ENCODE data around the gene N4BP2.
"Not testable (repeated sequence)": the region's sequence is repeated elsewhere in the genome, so short reads cannot be mapped to it uniquely, and the experiment has no call there.

DNA sequence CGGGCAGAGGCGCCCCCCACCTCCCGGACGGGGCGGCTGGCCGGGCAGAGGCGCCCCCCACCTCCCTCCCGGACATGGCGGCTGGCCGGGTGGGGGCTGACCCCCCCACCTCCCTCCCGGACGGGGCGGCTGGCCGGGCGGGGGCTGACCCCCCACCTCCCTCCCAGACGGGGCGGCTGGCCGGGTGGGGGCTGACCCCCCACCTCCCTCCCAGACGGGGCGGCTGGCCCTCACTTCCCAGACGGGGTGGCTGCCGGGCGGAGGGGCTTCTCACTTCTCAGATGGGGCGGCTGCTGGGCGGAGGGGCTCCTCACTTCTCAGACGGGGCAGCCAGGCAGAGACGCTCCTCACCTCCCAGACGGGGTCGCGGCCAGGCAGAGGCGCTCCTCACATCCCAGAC lies 90.8 kb downstream of the N4BP2 start:
- TF ChIP-seq, protein P1, sequence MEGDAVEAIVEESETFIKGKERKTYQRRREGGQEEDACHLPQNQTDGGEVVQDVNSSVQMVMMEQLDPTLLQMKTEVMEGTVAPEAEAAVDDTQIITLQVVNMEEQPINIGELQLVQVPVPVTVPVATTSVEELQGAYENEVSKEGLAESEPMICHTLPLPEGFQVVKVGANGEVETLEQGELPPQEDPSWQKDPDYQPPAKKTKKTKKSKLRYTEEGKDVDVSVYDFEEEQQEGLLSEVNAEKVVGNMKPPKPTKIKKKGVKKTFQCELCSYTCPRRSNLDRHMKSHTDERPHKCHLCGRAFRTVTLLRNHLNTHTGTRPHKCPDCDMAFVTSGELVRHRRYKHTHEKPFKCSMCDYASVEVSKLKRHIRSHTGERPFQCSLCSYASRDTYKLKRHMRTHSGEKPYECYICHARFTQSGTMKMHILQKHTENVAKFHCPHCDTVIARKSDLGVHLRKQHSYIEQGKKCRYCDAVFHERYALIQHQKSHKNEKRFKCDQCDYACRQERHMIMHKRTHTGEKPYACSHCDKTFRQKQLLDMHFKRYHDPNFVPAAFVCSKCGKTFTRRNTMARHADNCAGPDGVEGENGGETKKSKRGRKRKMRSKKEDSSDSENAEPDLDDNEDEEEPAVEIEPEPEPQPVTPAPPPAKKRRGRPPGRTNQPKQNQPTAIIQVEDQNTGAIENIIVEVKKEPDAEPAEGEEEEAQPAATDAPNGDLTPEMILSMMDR (IDR thresholded peaks at IDR 0.05): not testable (repeated sequence)
- not testable (repeated sequence) for TF ChIP-seq POLR2A (IDR thresholded peaks at IDR 0.05)
